ENCODE results near the gene COA4. TPM values are rescaled to one million over a fixed set of nuclear protein-coding genes. Genes with fewer than 3 reads are reported as not detected.
A peak's percentile ranks its signal among the peaks of the same experiment; 100 is the strongest.

Gene COA4
- total RNA-seq (2021) (105 to 114 TPM (median 107 TPM) in 3 replicates), Bru-seq, nascent RNA (percentile 97 among the genes with signal in this experiment)
- long read RNA-seq, experiment 1, transcript COA4-201 (2 exons, 960 nt): major isoform, 66 of 78 reads
- long read RNA-seq, experiment 1, transcript COA4-202 (3 exons, 582 nt): minor isoform, 6 of 78 reads
- long read RNA-seq, experiment 1, partial matches to known transcripts: 0 of 78 reads
- long read RNA-seq, experiment 1, other reads (novel, unspliced or antisense): 3 of 78 reads
- long read RNA-seq, experiment 2, transcript COA4-201 (2 exons, 960 nt): major isoform, 118 of 148 reads
- long read RNA-seq, experiment 2, partial matches to known transcripts: 22 of 148 reads
- long read RNA-seq, experiment 2, other reads (novel, unspliced or antisense): 1 of 148 reads
- long read RNA-seq, experiment 3, transcript COA4-202 (3 exons, 582 nt): minor isoform, 28 of 147 reads
- long read RNA-seq, experiment 3, transcript COA4-201 (2 exons, 960 nt): major isoform, 104 of 147 reads
- long read RNA-seq, experiment 3, transcript COA4-206 (2 exons, 922 nt): minor isoform, 13 of 147 reads
- long read RNA-seq, experiment 3, partial matches to known transcripts: 0 of 147 reads
- long read RNA-seq, experiment 3, other reads (novel, unspliced or antisense): 2 of 147 reads

- TF ChIP-seq FOXP1 (CRISPR knock-in tag; IDR thresholded peaks at IDR 0.05; ENCODE audit: borderline replicate concordance): peak; percentile 86; the same call in 1 of the 2 replicates
- TF ChIP-seq TEAD1 (CRISPR knock-in tag; IDR thresholded peaks at IDR 0.05): peak; percentile 66; the same call in 1 of the 2 replicates
- TF ChIP-seq USF1 (CRISPR knock-in tag; IDR thresholded peaks at IDR 0.05): peak; percentile 14; the same call in 1 of the 2 replicates
- TF ChIP-seq NR2C2 (CRISPR knock-in tag; IDR thresholded peaks at IDR 0.05): no peak
- peak; percentile 47; the same call in 1 of the 2 replicates for TF ChIP-seq USF2 (CRISPR knock-in tag; IDR thresholded peaks at IDR 0.05)
- no peak for TF ChIP-seq ZNF263 (CRISPR knock-in tag; IDR thresholded peaks at IDR 0.05; ENCODE audit: low read depth)
- peak; percentile 66 for TF ChIP-seq SP1 (CRISPR knock-in tag; conservative IDR thresholded peaks at IDR 0.05)
- peak; percentile 89 for TF ChIP-seq ZNF232 (CRISPR knock-in tag; IDR thresholded peaks at IDR 0.05)
- peak; percentile 66 for TF ChIP-seq NFYB (CRISPR knock-in tag; conservative IDR thresholded peaks at IDR 0.05; ENCODE audit: low read depth)
- no peak for TF ChIP-seq RELA (CRISPR knock-in tag; IDR thresholded peaks at IDR 0.05; ENCODE audit: borderline replicate concordance)
- no peak for TF ChIP-seq ERG (CRISPR knock-in tag; IDR thresholded peaks at IDR 0.05)
- peak; percentile 78; the same call in 1 of the 2 replicates for TF ChIP-seq FOXK1 (CRISPR knock-in tag; IDR thresholded peaks at IDR 0.05)
- TF ChIP-seq CREM (CRISPR knock-in tag; IDR thresholded peaks at IDR 0.05): 0 out of 2 replicates have a peak, but pooled peaks have one; percentile 25
- TF ChIP-seq MAX (CRISPR knock-in tag; IDR thresholded peaks at IDR 0.05): peak; percentile 98
- peak; percentile 74; the same call in 1 of the 2 replicates for TF ChIP-seq ETV6 (CRISPR knock-in tag; IDR thresholded peaks at IDR 0.05)
- POLR2A ChIA-PET: interaction anchor here (0.6 to 0.7 kb wide), 3 partner anchors 41 to 453 kb away, joined by 3 to 4 read pairs (median 3); no protein-coding TSS in a partner anchor
- Mint-ChIP-seq H3K4me1 (peaks cover 18% of the 10 kb centered on the region), H3K36me3 (peaks cover 30% of the 10 kb centered on the region), H3K27ac (peak within 1 kb of the TSS; percentile 98), H3K4me3 (peak within 1 kb of the TSS; percentile 95), H3K27me3 (ENCODE audit: low read depth) (no peaks in the 10 kb centered on the region), H3K9me3 (no peaks in the 10 kb centered on the region)
- CTCF ChIA-PET: interaction anchor here (0.7 to 1.0 kb wide), 2 partner anchors 97 to 251 kb away, joined by 3 to 4 read pairs; no protein-coding TSS in a partner anchor
- ATAC-seq (peak; percentile 95), DNase-seq (ENCODE audit: low spot score) (peak; percentile 95)
Measured at GRCh38 chr11:73876424-73877310, at the start of gene COA4, which contains the start of gene PAAF1. Gene COA4, minus strand, starts transcription at chr11:73876846. Its CDS starts 3,468 bp downstream, at chr11:73873378. Gene PAAF1, plus strand, starts transcription at chr11:73876999. Its CDS starts 23 bp downstream, at chr11:73877022.

- CTCF ChIA-PET: interaction anchor here (1.1 kb wide), 1 partner anchor 10 kb away, joined by 3 read pairs; no protein-coding TSS in a partner anchor
- ATAC-seq (no peak), DNase-seq (ENCODE audit: low spot score) (no peak)
- Mint-ChIP-seq H3K4me1 (no peaks in the 10 kb centered on the region), H3K4me3 (no peak overlapping the region), H3K9me3 (no peaks in the 10 kb centered on the region), H3K27ac (no peak overlapping the region; the same call in 1 of the 2 replicates), H3K36me3 (peaks cover 25% of the 10 kb centered on the region), H3K27me3 (ENCODE audit: low read depth) (no peaks in the 10 kb centered on the region)
- POLR2A ChIA-PET: no interaction called here
- TF ChIP-seq PREB (CRISPR knock-in tag; IDR thresholded peaks at IDR 0.05; ENCODE audit: borderline replicate concordance) (no peak), ERG (CRISPR knock-in tag; IDR thresholded peaks at IDR 0.05) (no peak), FOXP4 (CRISPR knock-in tag; IDR thresholded peaks at IDR 0.05) (no peak), RORB (CRISPR knock-in tag; IDR thresholded peaks at IDR 0.05) (no peak), STAT6 (CRISPR knock-in tag; conservative IDR thresholded peaks at IDR 0.05; ENCODE audit: low read depth) (no peak)
Measured at GRCh38 chr11:73921180-73921579, 44.5 kb upstream of the COA4 start.
